Measurements from ENCODE around the gene USP17L27.
"Not testable (repeated sequence)": the region's sequence is repeated elsewhere in the genome, so short reads cannot be mapped to it uniquely, and the experiment has no call there.

USP17L27 gene, protein sequence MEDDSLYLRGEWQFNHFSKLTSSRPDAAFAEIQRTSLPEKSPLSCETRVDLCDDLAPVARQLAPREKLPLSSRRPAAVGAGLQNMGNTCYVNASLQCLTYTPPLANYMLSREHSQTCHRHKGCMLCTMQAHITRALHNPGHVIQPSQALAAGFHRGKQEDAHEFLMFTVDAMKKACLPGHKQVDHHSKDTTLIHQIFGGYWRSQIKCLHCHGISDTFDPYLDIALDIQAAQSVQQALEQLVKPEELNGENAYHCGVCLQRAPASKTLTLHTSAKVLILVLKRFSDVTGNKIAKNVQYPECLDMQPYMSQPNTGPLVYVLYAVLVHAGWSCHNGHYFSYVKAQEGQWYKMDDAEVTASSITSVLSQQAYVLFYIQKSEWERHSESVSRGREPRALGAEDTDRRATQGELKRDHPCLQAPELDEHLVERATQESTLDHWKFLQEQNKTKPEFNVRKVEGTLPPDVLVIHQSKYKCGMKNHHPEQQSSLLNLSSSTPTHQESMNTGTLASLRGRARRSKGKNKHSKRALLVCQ

DNA sequence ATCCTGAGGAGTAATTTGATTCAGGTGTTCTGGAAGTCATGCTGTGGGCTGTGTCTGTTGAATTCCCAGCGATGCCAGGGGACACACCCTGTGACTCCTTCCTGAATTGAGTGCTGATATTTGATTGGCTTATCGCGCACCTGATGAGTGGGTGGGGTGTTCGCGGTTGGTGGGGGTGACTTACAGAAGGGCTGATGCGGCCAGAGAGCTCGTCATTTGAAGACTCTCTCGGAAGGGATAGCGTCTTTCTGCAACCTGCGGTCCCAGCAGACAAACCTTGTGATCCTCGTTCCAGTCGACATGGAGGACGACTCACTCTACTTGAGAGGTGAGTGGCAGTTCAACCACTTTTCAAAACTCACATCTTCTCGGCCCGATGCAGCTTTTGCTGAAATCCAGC lies at the start of gene USP17L27:
USP17L27 (plus strand) TSS at position 301 of the 400 bp plus-strand sequence; CDS start at position 301, 0 bp downstream.
- H3K9me3 ChIP-seq, H3K36me3 ChIP-seq, H3K27me3 ChIP-seq, H3K4me1 ChIP-seq, H3K9ac ChIP-seq, H4K20me1 ChIP-seq, H3K4me3 ChIP-seq, H3K4me2 ChIP-seq, H3K27ac ChIP-seq: not testable (repeated sequence)

DNA sequence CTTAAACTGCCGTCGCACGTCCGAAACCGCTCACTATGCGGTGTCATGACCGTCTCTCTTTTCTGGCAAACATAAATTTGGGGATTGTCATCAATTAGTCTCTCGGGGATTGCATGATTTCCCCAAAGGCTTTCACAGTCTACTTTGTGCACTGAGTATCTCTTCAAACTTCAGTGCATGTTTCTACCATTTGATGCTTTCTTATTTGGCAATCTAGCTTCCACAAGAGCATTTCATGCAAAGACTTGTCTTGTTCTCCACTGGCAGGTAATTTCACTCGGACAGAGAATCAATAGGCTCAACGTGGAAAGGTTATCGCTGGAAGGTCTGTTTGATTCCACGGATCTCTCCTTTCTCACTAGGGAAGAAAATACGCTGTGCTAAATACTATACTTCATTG lies 19.8 kb upstream of the USP17L27 start:
- H3K4me2 ChIP-seq, H3K36me3 ChIP-seq, H3K9me3 ChIP-seq, H3K27me3 ChIP-seq, H3K4me3 ChIP-seq, H4K20me1 ChIP-seq, H3K27ac ChIP-seq, H3K9ac ChIP-seq, H3K4me1 ChIP-seq: not testable (repeated sequence)

DNA sequence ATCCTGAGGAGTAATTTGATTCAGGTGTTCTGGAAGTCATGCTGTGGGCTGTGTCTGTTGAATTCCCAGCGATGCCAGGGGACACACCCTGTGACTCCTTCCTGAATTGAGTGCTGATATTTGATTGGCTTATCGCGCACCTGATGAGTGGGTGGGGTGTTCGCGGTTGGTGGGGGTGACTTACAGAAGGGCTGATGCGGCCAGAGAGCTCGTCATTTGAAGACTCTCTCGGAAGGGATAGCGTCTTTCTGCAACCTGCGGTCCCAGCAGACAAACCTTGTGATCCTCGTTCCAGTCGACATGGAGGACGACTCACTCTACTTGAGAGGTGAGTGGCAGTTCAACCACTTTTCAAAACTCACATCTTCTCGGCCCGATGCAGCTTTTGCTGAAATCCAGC lies 19.1 kb upstream of the USP17L27 start, which contains the start of gene USP17L24:
USP17L24 (plus strand) TSS at position 301 of the 400 bp plus-strand sequence; CDS start at position 301, 0 bp downstream.
- H3K4me3 ChIP-seq, H3K27ac ChIP-seq, H3K4me1 ChIP-seq, H3K9me3 ChIP-seq, H3K27me3 ChIP-seq, H3K4me2 ChIP-seq, H3K9ac ChIP-seq, H4K20me1 ChIP-seq, H3K36me3 ChIP-seq: not testable (repeated sequence)

DNA sequence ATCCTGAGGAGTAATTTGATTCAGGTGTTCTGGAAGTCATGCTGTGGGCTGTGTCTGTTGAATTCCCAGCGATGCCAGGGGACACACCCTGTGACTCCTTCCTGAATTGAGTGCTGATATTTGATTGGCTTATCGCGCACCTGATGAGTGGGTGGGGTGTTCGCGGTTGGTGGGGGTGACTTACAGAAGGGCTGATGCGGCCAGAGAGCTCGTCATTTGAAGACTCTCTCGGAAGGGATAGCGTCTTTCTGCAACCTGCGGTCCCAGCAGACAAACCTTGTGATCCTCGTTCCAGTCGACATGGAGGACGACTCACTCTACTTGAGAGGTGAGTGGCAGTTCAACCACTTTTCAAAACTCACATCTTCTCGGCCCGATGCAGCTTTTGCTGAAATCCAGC lies 14.3 kb upstream of the USP17L27 start, which contains the start of gene USP17L25:
USP17L25 (plus strand) TSS at position 301 of the 400 bp plus-strand sequence; CDS start at position 301, 0 bp downstream.
- not testable (repeated sequence) for H3K4me3 ChIP-seq, H3K9me3 ChIP-seq, H3K4me1 ChIP-seq, H3K27ac ChIP-seq, H3K27me3 ChIP-seq, H3K36me3 ChIP-seq, H4K20me1 ChIP-seq, H3K9ac ChIP-seq, H3K4me2 ChIP-seq

DNA sequence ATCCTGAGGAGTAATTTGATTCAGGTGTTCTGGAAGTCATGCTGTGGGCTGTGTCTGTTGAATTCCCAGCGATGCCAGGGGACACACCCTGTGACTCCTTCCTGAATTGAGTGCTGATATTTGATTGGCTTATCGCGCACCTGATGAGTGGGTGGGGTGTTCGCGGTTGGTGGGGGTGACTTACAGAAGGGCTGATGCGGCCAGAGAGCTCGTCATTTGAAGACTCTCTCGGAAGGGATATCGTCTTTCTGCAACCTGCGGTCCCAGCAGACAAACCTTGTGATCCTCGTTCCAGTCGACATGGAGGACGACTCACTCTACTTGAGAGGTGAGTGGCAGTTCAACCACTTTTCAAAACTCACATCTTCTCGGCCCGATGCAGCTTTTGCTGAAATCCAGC lies 9.6 kb upstream of the USP17L27 start, which contains the start of gene USP17L26:
USP17L26 (plus strand) TSS at position 301 of the 400 bp plus-strand sequence; CDS start at position 301, 0 bp downstream.
- H3K4me1 ChIP-seq, H3K4me2 ChIP-seq, H3K9ac ChIP-seq, H3K27ac ChIP-seq, H4K20me1 ChIP-seq, H3K27me3 ChIP-seq, H3K4me3 ChIP-seq, H3K36me3 ChIP-seq, H3K9me3 ChIP-seq: not testable (repeated sequence)

DNA sequence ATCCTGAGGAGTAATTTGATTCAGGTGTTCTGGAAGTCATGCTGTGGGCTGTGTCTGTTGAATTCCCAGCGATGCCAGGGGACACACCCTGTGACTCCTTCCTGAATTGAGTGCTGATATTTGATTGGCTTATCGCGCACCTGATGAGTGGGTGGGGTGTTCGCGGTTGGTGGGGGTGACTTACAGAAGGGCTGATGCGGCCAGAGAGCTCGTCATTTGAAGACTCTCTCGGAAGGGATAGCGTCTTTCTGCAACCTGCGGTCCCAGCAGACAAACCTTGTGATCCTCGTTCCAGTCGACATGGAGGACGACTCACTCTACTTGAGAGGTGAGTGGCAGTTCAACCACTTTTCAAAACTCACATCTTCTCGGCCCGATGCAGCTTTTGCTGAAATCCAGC lies 4.8 kb upstream of the USP17L27 start, which contains the start of gene USP17L5:
USP17L5 (plus strand) TSS at position 301 of the 400 bp plus-strand sequence; CDS start at position 301, 0 bp downstream.
- H3K36me3 ChIP-seq, H3K9ac ChIP-seq, H3K4me2 ChIP-seq, H3K27me3 ChIP-seq, H3K9me3 ChIP-seq, H3K4me1 ChIP-seq, H3K27ac ChIP-seq, H4K20me1 ChIP-seq, H3K4me3 ChIP-seq: not testable (repeated sequence)

DNA sequence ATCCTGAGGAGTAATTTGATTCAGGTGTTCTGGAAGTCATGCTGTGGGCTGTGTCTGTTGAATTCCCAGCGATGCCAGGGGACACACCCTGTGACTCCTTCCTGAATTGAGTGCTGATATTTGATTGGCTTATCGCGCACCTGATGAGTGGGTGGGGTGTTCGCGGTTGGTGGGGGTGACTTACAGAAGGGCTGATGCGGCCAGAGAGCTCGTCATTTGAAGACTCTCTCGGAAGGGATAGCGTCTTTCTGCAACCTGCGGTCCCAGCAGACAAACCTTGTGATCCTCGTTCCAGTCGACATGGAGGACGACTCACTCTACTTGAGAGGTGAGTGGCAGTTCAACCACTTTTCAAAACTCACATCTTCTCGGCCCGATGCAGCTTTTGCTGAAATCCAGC lies 4.6 kb downstream of the USP17L27 start, which contains the start of gene USP17L28:
USP17L28 (plus strand) TSS at position 301 of the 400 bp plus-strand sequence; CDS start at position 301, 0 bp downstream.
- not testable (repeated sequence) for H3K36me3 ChIP-seq

DNA sequence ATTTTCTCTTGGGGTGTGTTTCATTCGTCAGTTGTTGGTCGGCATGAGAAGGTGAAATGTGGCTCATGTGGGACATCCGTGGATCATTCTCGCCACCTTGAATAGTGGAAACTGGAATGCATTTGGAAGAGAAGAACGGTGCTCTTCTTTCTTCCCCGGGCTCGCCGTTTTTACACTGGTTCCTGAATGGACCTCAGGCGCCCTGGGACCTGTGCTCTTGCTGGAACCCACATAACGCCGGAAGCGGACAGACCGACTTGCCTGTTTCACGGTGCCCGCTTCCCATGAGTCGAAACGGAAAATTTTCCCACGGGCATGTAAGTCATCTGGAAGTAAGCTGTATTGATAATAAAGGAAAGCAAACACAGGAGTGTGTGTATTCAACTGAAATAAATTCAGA lies 6.9 kb downstream of the USP17L27 start:
- not testable (repeated sequence) for H3K4me2 ChIP-seq, H3K27me3 ChIP-seq, H3K4me3 ChIP-seq, H3K9ac ChIP-seq, H3K27ac ChIP-seq, H4K20me1 ChIP-seq, H3K9me3 ChIP-seq, H3K36me3 ChIP-seq, H3K4me1 ChIP-seq

More for the DNA sequence above, 4.6 kb downstream of the USP17L27 start, which contains the start of gene USP17L28:
- not testable (repeated sequence) for H3K4me2 ChIP-seq, H4K20me1 ChIP-seq, H3K9ac ChIP-seq, H3K27ac ChIP-seq, H3K4me1 ChIP-seq, H3K9me3 ChIP-seq, H3K27me3 ChIP-seq, H3K4me3 ChIP-seq

DNA sequence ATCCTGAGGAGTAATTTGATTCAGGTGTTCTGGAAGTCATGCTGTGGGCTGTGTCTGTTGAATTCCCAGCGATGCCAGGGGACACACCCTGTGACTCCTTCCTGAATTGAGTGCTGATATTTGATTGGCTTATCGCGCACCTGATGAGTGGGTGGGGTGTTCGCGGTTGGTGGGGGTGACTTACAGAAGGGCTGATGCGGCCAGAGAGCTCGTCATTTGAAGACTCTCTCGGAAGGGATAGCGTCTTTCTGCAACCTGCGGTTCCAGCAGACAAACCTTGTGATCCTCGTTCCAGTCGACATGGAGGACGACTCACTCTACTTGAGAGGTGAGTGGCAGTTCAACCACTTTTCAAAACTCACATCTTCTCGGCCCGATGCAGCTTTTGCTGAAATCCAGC lies 9.4 kb downstream of the USP17L27 start, which contains the start of gene USP17L29:
USP17L29 (plus strand) TSS at position 301 of the 400 bp plus-strand sequence; CDS start at position 301, 0 bp downstream.
- H3K27ac ChIP-seq, H3K4me1 ChIP-seq, H3K9me3 ChIP-seq, H3K36me3 ChIP-seq, H3K27me3 ChIP-seq, H3K9ac ChIP-seq, H3K4me2 ChIP-seq, H3K4me3 ChIP-seq, H4K20me1 ChIP-seq: not testable (repeated sequence)

DNA sequence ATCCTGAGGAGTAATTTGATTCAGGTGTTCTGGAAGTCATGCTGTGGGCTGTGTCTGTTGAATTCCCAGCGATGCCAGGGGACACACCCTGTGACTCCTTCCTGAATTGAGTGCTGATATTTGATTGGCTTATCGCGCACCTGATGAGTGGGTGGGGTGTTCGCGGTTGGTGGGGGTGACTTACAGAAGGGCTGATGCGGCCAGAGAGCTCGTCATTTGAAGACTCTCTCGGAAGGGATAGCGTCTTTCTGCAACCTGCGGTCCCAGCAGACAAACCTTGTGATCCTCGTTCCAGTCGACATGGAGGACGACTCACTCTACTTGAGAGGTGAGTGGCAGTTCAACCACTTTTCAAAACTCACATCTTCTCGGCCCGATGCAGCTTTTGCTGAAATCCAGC lies 18.9 kb downstream of the USP17L27 start, which contains the start of gene USP17L30:
USP17L30 (plus strand) TSS at position 301 of the 400 bp plus-strand sequence; CDS start at position 301, 0 bp downstream.
- not testable (repeated sequence) for H3K27me3 ChIP-seq, H4K20me1 ChIP-seq

DNA sequence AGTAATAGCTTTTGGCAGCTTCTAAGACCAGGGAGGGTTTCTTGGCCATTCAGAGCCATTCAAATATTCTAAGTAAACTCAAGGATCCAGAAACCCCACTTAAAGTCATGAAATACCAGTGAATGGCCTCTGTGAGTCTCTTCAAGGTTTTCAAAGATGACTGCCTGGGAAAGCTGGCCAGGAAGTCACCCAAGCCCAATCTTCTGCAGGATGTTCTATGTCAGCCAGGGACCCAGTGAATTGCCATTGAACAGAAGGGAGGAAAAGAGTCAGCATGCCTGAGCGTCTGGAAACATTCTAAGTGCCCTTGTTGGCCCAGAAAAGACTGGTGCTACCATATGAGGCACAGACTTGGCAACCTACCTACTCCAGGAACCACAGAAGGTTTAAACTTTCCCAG lies 35.9 kb downstream of the USP17L27 start:
- not testable (repeated sequence) for H3K27ac ChIP-seq, H4K20me1 ChIP-seq, H3K9me3 ChIP-seq, H3K4me3 ChIP-seq, H3K27me3 ChIP-seq, H3K9ac ChIP-seq, H3K36me3 ChIP-seq, H3K4me2 ChIP-seq, H3K4me1 ChIP-seq

More for the DNA sequence above, 18.9 kb downstream of the USP17L27 start, which contains the start of gene USP17L30:
- H3K27ac ChIP-seq, H3K4me2 ChIP-seq, H3K9me3 ChIP-seq, H3K9ac ChIP-seq, H3K36me3 ChIP-seq, H3K4me3 ChIP-seq, H3K4me1 ChIP-seq: not testable (repeated sequence)

DNA sequence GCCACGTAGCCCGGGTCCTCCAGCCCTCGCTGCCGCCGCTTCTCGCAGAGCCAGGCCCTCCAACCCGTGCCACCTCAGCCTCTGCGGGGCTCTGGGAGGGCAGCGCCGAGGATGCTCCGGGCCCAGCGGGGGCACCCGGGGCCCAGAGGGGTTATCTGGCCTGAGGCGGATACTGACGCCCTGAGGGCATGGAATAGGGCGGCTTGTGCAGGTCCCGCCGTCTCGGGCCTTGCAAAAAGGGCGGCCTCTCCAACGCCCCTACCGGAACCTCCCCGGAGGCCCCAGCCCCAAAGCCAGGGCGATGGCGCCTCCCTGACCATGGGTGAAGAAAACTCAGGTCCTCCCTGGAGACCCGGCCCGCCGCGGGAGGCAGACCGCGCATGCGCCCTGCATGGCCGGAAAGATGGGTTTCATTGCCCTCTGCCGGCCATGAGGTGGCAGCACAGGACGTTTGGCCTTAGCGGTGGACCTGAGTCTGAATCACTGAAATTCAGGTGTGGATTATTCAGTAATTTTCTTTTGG lies 37.1 kb downstream of the USP17L27 start:
- H3K4me2 ChIP-seq, H3K4me1 ChIP-seq, H3K9me3 ChIP-seq, H3K27ac ChIP-seq, H3K36me3 ChIP-seq, H3K4me3 ChIP-seq, H3K9ac ChIP-seq, H4K20me1 ChIP-seq, H3K27me3 ChIP-seq: not testable (repeated sequence)
